Ascending aorta (tissue), 2 donors: ENCODE results near the gene HUWE1. TPM values are rescaled to one million over a fixed set of nuclear protein-coding genes. Genes with fewer than 3 reads are reported as not detected.

Experiments used
- DNase-seq, 2 donors: peaks; one replicate each; pipeline ENCODE4 v3.0.0-alpha.2; 2019; ENCODE audit warnings: low spot score in 2 of 2
- H3K27ac ChIP-seq, 2 donors: fragments of 200-600 bp; sonication (generic); one replicate each; pipeline ENCODE4 v1.5.1; 2016 to 2017; ENCODE audit warnings: mild to moderate bottlenecking in 1 of 2
- H3K27me3 ChIP-seq: fragments of 200-600 bp; sonication (generic); one replicate; pipeline ENCODE4 v1.5.1; 2017
- H3K36me3 ChIP-seq, 2 donors: fragments of 200-600 bp; sonication (generic); one replicate each; pipeline ENCODE4 v1.5.1; 2016
- H3K4me1 ChIP-seq, 2 donors: fragments of 200-600 bp; sonication (generic); one replicate each; pipeline ENCODE4 v1.5.1; 2016 to 2017; ENCODE audit warnings: mild to moderate bottlenecking in 1 of 2
- H3K4me3 ChIP-seq, 2 donors: fragments of 200-600 bp; sonication (generic); one replicate each; pipeline ENCODE4 v1.5.1; 2016 to 2017; ENCODE audit warnings: mild to moderate bottlenecking in 1 of 2
- H3K9me3 ChIP-seq, 2 donors: fragments of 200-600 bp; sonication (generic); one replicate each; pipeline ENCODE4 v1.5.1; 2016
- intact Hi-C: fragments of 100-400 bp; cut with DNase I; formaldehyde crosslinking; loops from one replicate; pipeline ENCODE4 v1.15.1; 2023
- total RNA-seq: library from RNA; depleted of rRNA; stranded (reverse); fragments of >200 nt; gene quantifications from one replicate; pipeline ENCODE4 v1.1.0, GENCODE V29; 2016
- TF ChIP-seq, protein P1 (sequence below), 3 experiments: fragments of 200-600 bp in 2 of 3; fragments of 450-650 bp in 1 of 3; sonication (generic) in 2 of 3; IDR thresholded peaks; one replicate each; pipeline ENCODE4 v1.5.1; 2016 to 2019; ENCODE audit warnings: antibody characterized with exemption in 3 of 3, mild to moderate bottlenecking in 1 of 3, moderate library complexity in 1 of 3

The HUWE1 gene
- total RNA-seq, 1 donor from 2014 or later: 135 TPM

DNA sequence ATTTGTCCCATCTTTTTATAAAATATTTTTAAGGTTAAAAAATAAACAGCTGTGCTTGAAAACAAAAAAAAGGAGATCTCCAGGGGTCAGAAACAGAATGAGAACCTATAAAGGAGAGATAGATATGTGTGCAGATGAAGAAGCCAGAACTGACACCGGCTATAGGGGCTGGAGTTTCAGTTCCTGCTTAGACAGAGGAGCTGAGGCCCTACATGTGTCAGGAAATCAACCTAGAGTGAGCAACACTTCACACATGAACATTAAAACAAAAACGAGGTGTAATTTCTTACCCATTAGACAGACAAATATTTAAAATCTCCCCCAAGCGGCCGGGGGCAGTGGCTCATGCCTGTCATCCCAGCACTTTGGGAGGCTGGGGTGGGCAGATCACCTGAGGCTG lies 17.8 kb upstream of the HUWE1 start:
- Histone ChIP-seq H3K27ac (no peak overlapping the region), H3K27me3 (no peaks in the 10 kb centered on the region), H3K4me3 (no peak overlapping the region), H3K36me3 (no peaks in the 10 kb centered on the region), H3K4me1 (no peaks in the 10 kb centered on the region), H3K9me3 (no peaks in the 10 kb centered on the region)
- intact Hi-C loops: no loop called here
- TF ChIP-seq, protein P1, sequence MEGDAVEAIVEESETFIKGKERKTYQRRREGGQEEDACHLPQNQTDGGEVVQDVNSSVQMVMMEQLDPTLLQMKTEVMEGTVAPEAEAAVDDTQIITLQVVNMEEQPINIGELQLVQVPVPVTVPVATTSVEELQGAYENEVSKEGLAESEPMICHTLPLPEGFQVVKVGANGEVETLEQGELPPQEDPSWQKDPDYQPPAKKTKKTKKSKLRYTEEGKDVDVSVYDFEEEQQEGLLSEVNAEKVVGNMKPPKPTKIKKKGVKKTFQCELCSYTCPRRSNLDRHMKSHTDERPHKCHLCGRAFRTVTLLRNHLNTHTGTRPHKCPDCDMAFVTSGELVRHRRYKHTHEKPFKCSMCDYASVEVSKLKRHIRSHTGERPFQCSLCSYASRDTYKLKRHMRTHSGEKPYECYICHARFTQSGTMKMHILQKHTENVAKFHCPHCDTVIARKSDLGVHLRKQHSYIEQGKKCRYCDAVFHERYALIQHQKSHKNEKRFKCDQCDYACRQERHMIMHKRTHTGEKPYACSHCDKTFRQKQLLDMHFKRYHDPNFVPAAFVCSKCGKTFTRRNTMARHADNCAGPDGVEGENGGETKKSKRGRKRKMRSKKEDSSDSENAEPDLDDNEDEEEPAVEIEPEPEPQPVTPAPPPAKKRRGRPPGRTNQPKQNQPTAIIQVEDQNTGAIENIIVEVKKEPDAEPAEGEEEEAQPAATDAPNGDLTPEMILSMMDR (IDR thresholded peaks at IDR 0.05): no peak
- DNase-seq: no peak

DNA sequence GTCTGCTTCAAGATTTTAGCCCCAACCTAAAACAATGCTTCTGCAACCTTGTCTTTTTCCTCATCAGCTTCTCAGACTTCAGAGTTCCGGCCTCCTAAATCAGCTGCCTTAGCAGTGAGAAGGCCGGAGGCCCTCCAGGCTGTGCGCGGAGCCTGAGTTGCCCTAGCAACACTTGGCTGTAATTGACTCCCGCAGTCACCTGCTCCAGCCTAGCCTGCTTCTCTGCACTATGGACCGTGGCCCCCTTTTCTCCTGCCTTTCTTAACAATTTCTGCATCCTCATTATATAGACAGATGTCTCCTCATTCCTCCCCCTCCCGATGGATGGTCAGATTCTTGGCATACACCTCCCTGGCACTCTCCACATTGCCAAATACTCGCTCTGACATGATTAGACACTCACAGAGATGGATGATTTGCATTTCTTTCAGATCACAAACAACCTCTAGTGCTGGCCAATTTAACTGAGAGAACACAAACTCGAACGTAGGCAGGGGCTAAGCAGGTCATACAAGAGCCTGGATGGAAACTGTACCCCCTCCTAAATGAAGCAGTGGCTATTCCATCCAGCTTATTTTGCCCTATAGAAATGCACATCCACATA lies 9.5 kb upstream of the HUWE1 start:
- DNase-seq: no peak
- Histone ChIP-seq H3K4me3 (no peak overlapping the region), H3K27ac (no peak overlapping the region), H3K36me3 (no peaks in the 10 kb centered on the region), H3K27me3 (no peaks in the 10 kb centered on the region), H3K4me1 (no peaks in the 10 kb centered on the region), H3K9me3 (no peaks in the 10 kb centered on the region)
- TF ChIP-seq, protein P1 (IDR thresholded peaks at IDR 0.05): no peak
- intact Hi-C loops: no loop called here

DNA sequence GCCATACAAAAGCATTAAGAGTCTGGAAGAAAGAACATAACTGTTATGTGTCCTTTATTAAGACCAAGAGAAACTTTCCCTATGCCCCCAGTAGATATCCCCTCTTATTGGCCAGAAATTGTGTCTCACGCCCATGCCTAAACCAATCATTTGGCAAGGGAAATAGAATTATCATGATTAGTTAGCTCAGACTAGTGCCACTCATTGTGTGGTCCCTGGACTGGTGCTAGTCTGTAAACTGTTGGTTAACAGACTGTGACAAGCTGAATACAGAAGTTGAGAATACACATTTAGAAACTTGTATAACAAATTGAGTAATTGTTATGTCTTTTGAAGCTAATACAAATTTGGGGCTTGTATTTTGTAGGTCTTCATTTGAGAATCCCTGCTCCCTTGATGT lies 8.1 kb upstream of the HUWE1 start:
- intact Hi-C loops: no loop called here
- Histone ChIP-seq H3K4me3 (no peak overlapping the region), H3K9me3 (no peaks in the 10 kb centered on the region), H3K27me3 (no peaks in the 10 kb centered on the region), H3K4me1 (no peaks in the 10 kb centered on the region), H3K27ac (no peak overlapping the region), H3K36me3 (no peaks in the 10 kb centered on the region)
- no peak for DNase-seq
- TF ChIP-seq, protein P1 (IDR thresholded peaks at IDR 0.05): no peak

DNA sequence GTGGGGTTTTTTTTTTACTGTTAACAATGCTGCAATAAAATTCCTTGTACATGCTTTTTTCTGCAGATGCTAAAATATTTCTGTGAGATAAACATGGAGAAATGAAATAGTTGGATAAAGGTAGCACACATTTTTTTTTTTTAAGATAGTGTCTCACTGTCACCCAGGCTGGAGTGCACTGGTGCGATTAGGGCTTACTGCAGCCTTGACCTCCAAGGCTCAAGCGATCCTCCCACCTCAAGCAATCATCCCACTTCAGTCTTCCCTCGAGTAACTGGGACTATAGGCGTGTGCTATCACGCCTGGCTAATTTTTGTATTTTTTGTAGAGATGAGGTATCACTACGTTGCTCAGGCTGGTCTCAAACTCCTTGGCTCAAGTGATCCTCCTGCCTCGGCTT lies 1.8 kb upstream of the HUWE1 start:
- no peak for DNase-seq
- TF ChIP-seq, protein P1 (IDR thresholded peaks at IDR 0.05): no peak
- intact Hi-C loops: loop anchor here (5.0 to 10.0 kb wide), 6 partner anchors 59 to 1317 kb away; partner anchors contain the start of genes APEX2, FAM120C, MAGED2 and TSPYL2

DNA sequence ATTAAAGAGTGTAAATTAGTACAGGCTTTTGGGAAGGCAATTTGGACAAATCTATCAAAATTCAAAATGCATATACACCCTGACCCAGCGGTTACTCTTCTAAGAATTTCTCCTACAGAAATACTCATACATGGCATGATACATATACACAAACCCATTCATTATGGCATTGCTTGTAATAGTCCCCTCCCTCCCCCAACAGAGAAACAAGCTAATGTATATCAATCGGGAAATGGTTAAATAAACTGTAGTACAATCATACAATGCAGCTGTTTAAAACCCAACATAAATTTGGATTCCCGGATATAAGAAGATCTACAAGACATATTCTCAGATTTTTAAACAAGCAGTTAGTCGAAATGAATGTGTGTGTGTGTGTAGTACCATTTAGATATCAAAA lies 808 bp downstream of the HUWE1 start:
- no peak for DNase-seq
- Histone ChIP-seq H3K27ac (peak overlapping the region; percentile 79 to 84), H3K4me3 (peak overlapping the region; percentile 59 to 71), H3K9me3 (no peaks in the 10 kb centered on the region), H3K4me1 (no peaks in the 10 kb centered on the region), H3K36me3 (no peaks in the 10 kb centered on the region), H3K27me3 (no peaks in the 10 kb centered on the region)
- intact Hi-C loops: loop anchor here (2.0 to 10.0 kb wide), 7 partner anchors 62 to 1319 kb away; partner anchors contain the start of genes APEX2, FAM120C, MAGED2 and TSPYL2
- TF ChIP-seq, protein P1 (IDR thresholded peaks at IDR 0.05): no peak

More for the DNA sequence above, 1.8 kb upstream of the HUWE1 start:
- Histone ChIP-seq H3K27me3 (no peaks in the 10 kb centered on the region), H3K4me3 (no peak overlapping the region), H3K9me3 (no peaks in the 10 kb centered on the region), H3K4me1 (no peaks in the 10 kb centered on the region), H3K36me3 (no peaks in the 10 kb centered on the region), H3K27ac (no peak overlapping the region)
